H9 (cell line): Measurements from ENCODE around the gene SLC2A9. TPM values are rescaled to one million over a fixed set of nuclear protein-coding genes. Genes with fewer than 3 reads are reported as not detected.

ENCODE experiments used
- DNase-seq: peaks from one replicate; pipeline ENCODE4 v3.0.0-alpha.2; 2017
- H2AFZ ChIP-seq: one replicate; pipeline ENCODE4 v1.6.1; 2013; ENCODE audit warnings: mild to moderate bottlenecking, low read length, control low read depth, moderate library complexity
- H2AK5ac ChIP-seq: 2 replicates; pipeline ENCODE4 v1.6.1; 2013; ENCODE audit warnings: low read length, control low read depth, mixed read lengths; ENCODE audit not compliant: insufficient read length
- H2BK120ac ChIP-seq: one replicate; pipeline ENCODE4 v1.6.1; 2013; ENCODE audit warnings: low read depth, mild to moderate bottlenecking, low read length, control low read depth, inconsistent platforms; ENCODE audit not compliant: poor library complexity, severe bottlenecking
- H2BK12ac ChIP-seq: 2 replicates; pipeline ENCODE4 v1.6.1; 2013; ENCODE audit warnings: low read length, control low read depth, mixed read lengths, low read depth; ENCODE audit not compliant: insufficient read length
- H2BK15ac ChIP-seq: 2 replicates; pipeline ENCODE4 v1.6.1; 2013; ENCODE audit warnings: low read depth, low read length, control low read depth
- H2BK20ac ChIP-seq: one replicate; pipeline ENCODE4 v1.6.1; 2013; ENCODE audit warnings: low read depth, mild to moderate bottlenecking, low read length, control low read depth, inconsistent platforms; ENCODE audit not compliant: poor library complexity, severe bottlenecking
- H2BK5ac ChIP-seq: 2 replicates; pipeline ENCODE4 v1.6.1; 2013; ENCODE audit warnings: low read length, control low read depth, mixed read lengths; ENCODE audit not compliant: insufficient read length
- H3K14ac ChIP-seq: 2 replicates; pipeline ENCODE4 v1.6.1; 2013; ENCODE audit warnings: low read length, control low read depth; ENCODE audit not compliant: insufficient read depth
- H3K18ac ChIP-seq: 2 replicates; pipeline ENCODE4 v1.6.1; 2013; ENCODE audit warnings: low read depth, mild to moderate bottlenecking, mixed read lengths, low read length, control low read depth; ENCODE audit not compliant: insufficient read length
- H3K23ac ChIP-seq: 2 replicates; pipeline ENCODE4 v1.6.1; 2013; ENCODE audit warnings: low read length, control low read depth, mixed read lengths, low read depth; ENCODE audit not compliant: insufficient read length
- H3K23me2 ChIP-seq: 2 replicates; pipeline ENCODE4 v1.6.1; 2013; ENCODE audit warnings: low read depth, mild to moderate bottlenecking, mixed read lengths, low read length, control low read depth; ENCODE audit not compliant: insufficient read length, poor library complexity, severe bottlenecking
- H3K27ac ChIP-seq: 2 replicates; pipeline ENCODE4 v1.5.1; 2013; ENCODE audit warnings: low read length, control low read depth, mixed read lengths, low read depth; ENCODE audit not compliant: insufficient read length
- H3K27me3 ChIP-seq: 2 replicates; pipeline ENCODE4 v1.6.1; 2013; ENCODE audit warnings: low read length, control low read depth, inconsistent platforms; ENCODE audit not compliant: insufficient read depth
- H3K4ac ChIP-seq: 2 replicates; pipeline ENCODE4 v1.6.1; 2013; ENCODE audit warnings: low read depth, mild to moderate bottlenecking, control low read depth, inconsistent platforms, low read length, moderate library complexity
- H3K4me1 ChIP-seq: 2 replicates; pipeline ENCODE4 v1.6.1; 2013; ENCODE audit warnings: low read length, control low read depth, inconsistent platforms; ENCODE audit not compliant: insufficient read depth
- H3K4me2 ChIP-seq: 2 replicates; pipeline ENCODE4 v1.6.1; 2013; ENCODE audit warnings: low read length, control low read depth, mixed read lengths; ENCODE audit not compliant: insufficient read length, insufficient read depth
- H3K56ac ChIP-seq: 2 replicates; pipeline ENCODE4 v1.6.1; 2013; ENCODE audit warnings: low read depth, mild to moderate bottlenecking, mixed read lengths, low read length, control low read depth; ENCODE audit not compliant: insufficient read length
- H3K79me1 ChIP-seq: 2 replicates; pipeline ENCODE4 v1.6.1; 2013; ENCODE audit warnings: low read depth, mild to moderate bottlenecking, moderate library complexity, low read length, control low read depth, inconsistent platforms; ENCODE audit not compliant: insufficient read depth, poor library complexity, severe bottlenecking
- H3K79me2 ChIP-seq: 2 replicates; pipeline ENCODE4 v1.6.1; 2013; ENCODE audit warnings: low read length, control low read depth, inconsistent platforms; ENCODE audit not compliant: insufficient read depth
- H3K9ac ChIP-seq: 2 replicates; pipeline ENCODE4 v1.6.1; 2013; ENCODE audit warnings: low read length, control low read depth, mixed read lengths; ENCODE audit not compliant: insufficient read length; ENCODE audit errors: extremely low read depth
- H3K9me3 ChIP-seq: one replicate; pipeline ENCODE4 v1.6.1; 2013; ENCODE audit warnings: low read depth, low read length, inconsistent platforms; ENCODE audit not compliant: control insufficient read depth
- H3T11ph ChIP-seq: one replicate; pipeline ENCODE4 v1.6.1; 2013; ENCODE audit warnings: mild to moderate bottlenecking, low read length, control low read depth, inconsistent platforms
- H4K20me1 ChIP-seq: one replicate; pipeline ENCODE4 v1.6.1; 2013; ENCODE audit not compliant: control insufficient read depth, insufficient read length, insufficient read depth
- H4K5ac ChIP-seq: 2 replicates; pipeline ENCODE4 v1.6.1; 2013; ENCODE audit warnings: low read depth, mild to moderate bottlenecking, mixed read lengths, low read length, control low read depth; ENCODE audit not compliant: insufficient read length
- H4K8ac ChIP-seq: replicated peaks from 2 replicates; pipeline ENCODE4 v1.6.1; 2013; ENCODE audit warnings: low read length, control low read depth, mixed read lengths, low read depth; ENCODE audit not compliant: insufficient read length
- H4K91ac ChIP-seq: 2 replicates; pipeline ENCODE4 v1.6.1; 2013; ENCODE audit warnings: low read depth, mild to moderate bottlenecking, moderate library complexity, mixed read lengths, low read length, control low read depth; ENCODE audit not compliant: insufficient read length
- H3K27ac Mint-ChIP-seq, 3 experiments: 2 replicates in 2 of 3; 3 replicates in 1 of 3; pipeline ENCODE4 v1.8.0; 2020 to 2021; ENCODE audit warnings: mixed read lengths in 3 of 3, mild to moderate bottlenecking in 1 of 3, moderate library complexity in 1 of 3
- H3K27me3 Mint-ChIP-seq: 2 replicates; pipeline ENCODE4 v1.8.0; 2021; ENCODE audit warnings: low read depth, mild to moderate bottlenecking, moderate library complexity, mixed read lengths
- H3K36me3 Mint-ChIP-seq, 3 experiments: 2 replicates in 2 of 3; 3 replicates in 1 of 3; pipeline ENCODE4 v1.8.0; 2020 to 2021; ENCODE audit warnings: low read depth in 3 of 3, mixed read lengths in 3 of 3; ENCODE audit not compliant: insufficient read depth in 1 of 3
- H3K4me1 Mint-ChIP-seq, 2 experiments: 2 replicates each; pipeline ENCODE4 v1.8.0; 2020; ENCODE audit warnings: mixed read lengths in 2 of 2
- H3K4me3 Mint-ChIP-seq, 2 experiments: 2 replicates in 1 of 2; 3 replicates in 1 of 2; pipeline ENCODE4 v1.8.0; 2020 to 2021; ENCODE audit warnings: mild to moderate bottlenecking in 2 of 2, mixed read lengths in 2 of 2, moderate library complexity in 1 of 2
- H3K9me3 Mint-ChIP-seq, 2 experiments: 2 replicates in 1 of 2; 3 replicates in 1 of 2; pipeline ENCODE4 v1.8.0; 2020; ENCODE audit warnings: mild to moderate bottlenecking in 2 of 2, mixed read lengths in 2 of 2, moderate library complexity in 1 of 2
- CTCF ChIP-seq: fragments of 200-600 bp; sonication (generic); conservative IDR thresholded peaks from 3 replicates; pipeline ENCODE4 v1.8.0; 2021; ENCODE audit warnings: antibody characterized with exemption, mild to moderate bottlenecking
- WGBS: extraction: QIAGEN DNeasy Blood & Tissue Kit; methylation state at CpG from one replicate; pipeline ENCODE4 v1.1.7; 2013; ENCODE audit warnings: missing lambda C conversion rate, low lambda C conversion rate, mixed read lengths; ENCODE audit not compliant: insufficient read length; ENCODE audit errors: extremely low coverage; 5-methylcytosine and 5-hydroxymethylcytosine counted together
- total RNA-seq: library from RNA; stranded (reverse); gene quantifications from 2 replicates; pipeline ENCODE4 v1.2.1, GENCODE V29; 2021

The SLC2A9 gene
- total RNA-seq, 1 experiment from 2014 or later: 0.79 TPM

- no peak overlapping the region for H3K27ac Mint-ChIP-seq
- no peak overlapping the region for H3K27ac ChIP-seq
- no peak overlapping the region for H4K5ac ChIP-seq
- no peaks in the 10 kb centered on the region for H3K4me1 ChIP-seq
- no peak overlapping the region for H4K8ac ChIP-seq
- no peak overlapping the region for H2BK120ac ChIP-seq
- H3K9me3 ChIP-seq: no peaks in the 10 kb centered on the region
- no peak overlapping the region for H2BK5ac ChIP-seq
- H3K23ac ChIP-seq: no peak overlapping the region
- no peak for DNase-seq
- no peak overlapping the region for H3T11ph ChIP-seq
- no peak overlapping the region for H2BK12ac ChIP-seq
- H3K79me1 ChIP-seq: no peaks in the 10 kb centered on the region
- no peaks in the 10 kb centered on the region for H3K79me2 ChIP-seq
- H3K4me2 ChIP-seq: no peak overlapping the region
- TF ChIP-seq CTCF: no peak
- H3K18ac ChIP-seq: no peak overlapping the region
- peaks cover 0 to 4% (median 0%) of the 10 kb centered on the region in 3 experiments; a peak in 2 of 7 replicates for H3K36me3 Mint-ChIP-seq
- no peak overlapping the region for H2AFZ ChIP-seq
- no peak overlapping the region for H2BK15ac ChIP-seq
- H3K4me3 Mint-ChIP-seq: no peak overlapping the region
- H4K20me1 ChIP-seq: no peaks in the 10 kb centered on the region
- H3K14ac ChIP-seq: no peak overlapping the region
- H3K9me3 Mint-ChIP-seq: peaks cover 0 to 2% of the 10 kb centered on the region in 2 experiments; a peak in 2 of 5 replicates
- H2BK20ac ChIP-seq: no peak overlapping the region
- H3K9ac ChIP-seq: no peak overlapping the region
- H4K91ac ChIP-seq: no peak overlapping the region
- H3K4ac ChIP-seq: no peak overlapping the region
- no peak overlapping the region for H3K56ac ChIP-seq
- H3K27me3 Mint-ChIP-seq: peaks cover 17% of the 10 kb centered on the region
- no peak overlapping the region for H2AK5ac ChIP-seq
- no CpG with 5 or more reads among the region's 1 CpG for WGBS
- H3K27me3 ChIP-seq: no peaks in the 10 kb centered on the region
- no peaks in the 10 kb centered on the region for H3K23me2 ChIP-seq
- H3K4me1 Mint-ChIP-seq: no peaks in the 10 kb centered on the region
Observed at GRCh38 chr4:9988363-9988749, 32.9 kb downstream of the SLC2A9 start.
